OCI-LY7 (cell line): Measurements from ENCODE around the gene GABRR2.
"Not testable (repeated sequence)": the region's sequence is repeated elsewhere in the genome, so short reads cannot be mapped to it uniquely, and the experiment has no call there.

Source experiments
- CTCF ChIP-seq: fragments of 200-600 bp; sonication (generic); conservative IDR thresholded peaks from 2 replicates; pipeline ENCODE4 v1.5.1; 2014; ENCODE audit warnings: mild to moderate bottlenecking, antibody characterized with exemption, low read length, moderate library complexity, mixed read lengths
- EZH2phosphoT487 ChIP-seq: fragments of 200-600 bp; sonication (generic); IDR thresholded peaks from 2 replicates; pipeline ENCODE4 v1.6.1; 2018; ENCODE audit warnings: low read depth, borderline replicate concordance, mild to moderate bottlenecking, mixed run types, antibody characterized with exemption, low read length, moderate library complexity, mixed read lengths

GRCh38 chr6:89304517-89304916 is 10.6 kb downstream of the GABRR2 start:
- not testable (repeated sequence) for TF ChIP-seq EZH2phosphoT487, CTCF
